ENCODE data around the gene ASIC3.

DNA sequence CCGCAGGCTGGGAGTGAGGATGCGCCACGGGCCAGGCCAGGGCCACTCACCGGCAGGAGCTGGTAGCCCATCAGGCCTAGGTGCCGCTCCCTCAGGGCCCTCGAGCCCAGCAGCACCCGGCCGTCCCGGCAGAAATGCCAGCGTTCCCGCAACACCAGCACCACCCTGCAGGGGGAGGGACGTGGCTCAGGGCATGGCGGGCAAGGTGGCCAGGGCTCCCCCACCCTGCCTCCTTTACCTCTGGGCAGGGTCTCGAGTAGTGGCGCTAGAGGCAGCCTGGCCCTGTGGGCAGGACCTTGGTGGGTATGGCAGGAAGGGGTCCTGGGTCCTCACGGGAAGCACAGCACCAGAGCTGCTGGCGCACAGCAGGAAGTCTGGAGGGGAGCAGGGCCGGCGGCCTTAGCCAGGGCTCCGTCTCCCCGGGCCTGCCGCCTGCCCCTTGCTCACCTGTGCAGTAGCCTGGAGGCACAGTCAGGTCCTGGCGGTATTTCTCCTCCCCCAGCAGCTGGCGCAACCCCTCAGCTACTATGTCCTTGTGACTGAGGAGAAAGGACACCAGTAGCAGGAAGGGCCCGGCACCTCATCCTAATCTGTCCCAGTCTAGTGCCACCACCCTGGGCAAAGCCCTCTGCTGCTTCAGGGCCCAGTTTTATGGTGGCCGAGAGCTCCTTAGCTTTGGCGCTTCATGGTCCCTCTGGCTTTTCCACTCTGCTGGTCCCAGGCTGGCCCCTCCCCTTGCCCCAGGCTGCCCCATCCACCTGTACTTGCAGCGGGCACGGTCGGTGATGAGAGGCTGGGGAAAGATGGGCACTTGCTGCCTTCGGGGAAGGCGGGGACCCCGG is 28.8 kb downstream of the ASIC3 start:
- no peak for TF ChIP-seq SUZ12 (IDR thresholded peaks at IDR 0.05; ENCODE audit: extremely low read depth, insufficient read depth, insufficient read length)
- no peak for TF ChIP-seq YY1 (IDR thresholded peaks at IDR 0.05; ENCODE audit: insufficient read depth, insufficient read length)

All from NT2/D1 (cell line).